Measurements from ENCODE around the gene ACRBP.

The ACRBP gene

DNA sequence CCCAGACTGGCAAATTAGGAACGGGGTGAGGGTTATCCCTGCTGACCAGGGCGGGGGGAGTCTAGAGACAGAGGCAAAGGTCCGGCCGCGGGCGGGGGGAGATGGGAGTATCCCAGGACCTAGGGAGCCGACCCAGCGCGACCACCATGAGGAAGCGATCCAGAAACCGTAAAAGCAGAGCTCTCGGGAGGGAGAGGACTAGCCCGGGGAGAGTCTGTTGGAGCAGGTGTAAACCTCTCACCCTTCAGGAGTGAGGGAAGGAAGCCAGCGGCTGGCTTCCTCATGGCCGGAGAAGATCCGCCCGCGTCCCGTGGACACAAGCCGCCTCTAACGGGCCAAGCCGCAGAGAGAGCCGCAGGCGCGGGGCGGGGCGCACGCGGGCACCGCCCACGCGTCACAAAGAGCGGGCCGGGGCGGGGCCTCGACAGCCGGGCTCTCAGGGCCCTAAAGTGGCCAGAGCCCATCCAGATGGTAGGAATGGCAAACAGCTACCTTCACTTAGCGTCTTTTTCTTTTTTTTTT lies at the start of gene ACRBP:
ACRBP (minus strand) TSS at position 350 of the 522 bp plus-strand sequence; CDS start at position 284, 66 bp downstream.
- FAIRE-seq (no peak), DNase-seq (ENCODE audit: low spot score) (no peak)

DNA sequence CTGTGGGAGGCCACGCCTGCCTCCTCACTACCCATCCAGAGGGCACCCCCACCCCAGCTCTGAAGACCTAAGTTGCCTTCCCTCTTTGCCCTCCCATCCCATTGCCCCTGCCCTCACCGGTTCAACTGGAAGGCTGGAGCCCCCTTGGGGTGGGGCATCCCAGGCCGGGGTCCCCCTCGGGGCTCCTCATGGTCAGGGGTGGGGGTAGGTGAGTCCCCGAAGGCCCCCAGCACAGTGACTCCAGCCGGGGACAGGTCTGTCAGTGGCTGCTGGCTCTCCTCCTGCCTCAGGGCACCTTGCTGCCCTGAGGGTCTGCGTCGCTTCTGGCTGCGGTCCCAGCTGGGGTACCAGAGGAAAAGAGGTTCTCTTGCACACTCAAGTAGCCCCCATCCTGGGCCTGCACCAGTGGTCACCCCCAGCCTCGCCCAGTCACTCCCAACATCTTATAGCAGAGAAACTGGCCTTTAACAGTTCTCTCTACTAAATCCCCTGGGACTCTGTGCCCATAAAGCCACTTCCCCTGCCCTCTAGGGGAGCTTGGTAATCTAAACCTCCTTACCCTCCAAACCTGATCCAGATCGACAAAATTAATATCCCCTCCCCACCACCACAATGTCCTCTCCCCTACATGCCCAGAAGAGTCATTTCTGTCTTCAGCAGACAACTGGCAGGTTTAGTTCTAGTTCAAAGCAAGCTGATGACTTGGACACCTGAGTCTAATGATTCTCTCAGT lies 48.2 kb upstream of the ACRBP start:
- DNase-seq (ENCODE audit: low spot score) (no peak), FAIRE-seq (no peak)

DNA sequence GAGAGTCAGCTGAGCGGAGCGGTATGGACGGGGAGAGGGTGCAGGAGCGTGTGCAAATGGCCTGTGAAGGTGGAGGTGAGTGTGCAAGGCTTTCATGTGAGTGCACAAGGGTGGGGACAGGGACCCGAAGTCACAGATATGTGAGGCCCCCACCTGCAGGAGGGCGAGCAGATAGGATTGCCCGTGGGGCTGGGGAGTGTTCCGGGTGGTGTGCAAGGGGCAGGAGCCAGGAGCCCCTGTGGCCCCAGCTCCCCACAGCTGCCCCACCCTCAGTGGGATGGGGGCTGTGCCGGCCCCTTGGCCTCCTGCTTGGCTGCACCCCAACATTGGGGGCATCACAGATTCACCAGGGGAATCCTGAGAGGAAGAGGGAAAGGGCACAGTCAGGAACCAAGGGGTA lies 47.5 kb upstream of the ACRBP start:
- no peak for DNase-seq (ENCODE audit: low spot score)
- FAIRE-seq = no peak

DNA sequence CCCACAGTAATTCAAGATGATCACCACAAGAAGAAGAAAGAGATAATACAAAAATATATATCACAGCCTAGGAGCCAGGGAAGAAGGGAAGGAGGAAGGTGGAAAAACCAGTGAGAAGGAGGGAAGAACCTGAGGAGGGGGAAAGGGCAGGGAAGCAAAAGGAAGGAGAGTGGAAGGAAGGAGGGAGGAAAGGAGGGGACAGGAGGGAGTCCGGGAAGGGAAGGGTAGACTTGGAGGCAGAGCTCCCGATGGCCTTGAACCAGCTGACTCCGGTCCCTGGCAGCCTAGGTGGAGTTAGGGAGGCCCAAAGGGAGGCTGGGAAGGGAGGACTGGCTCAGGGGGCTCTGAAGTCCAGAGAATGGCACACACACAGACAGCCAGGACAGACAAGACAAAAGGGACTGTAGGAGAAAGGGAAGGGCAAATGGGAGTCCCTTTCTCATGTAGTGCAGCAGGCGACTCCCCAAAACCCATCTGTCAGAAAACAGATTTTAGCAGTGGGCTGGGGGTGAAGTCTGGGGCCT lies 46.7 kb upstream of the ACRBP start:
- FAIRE-seq = no peak

DNA sequence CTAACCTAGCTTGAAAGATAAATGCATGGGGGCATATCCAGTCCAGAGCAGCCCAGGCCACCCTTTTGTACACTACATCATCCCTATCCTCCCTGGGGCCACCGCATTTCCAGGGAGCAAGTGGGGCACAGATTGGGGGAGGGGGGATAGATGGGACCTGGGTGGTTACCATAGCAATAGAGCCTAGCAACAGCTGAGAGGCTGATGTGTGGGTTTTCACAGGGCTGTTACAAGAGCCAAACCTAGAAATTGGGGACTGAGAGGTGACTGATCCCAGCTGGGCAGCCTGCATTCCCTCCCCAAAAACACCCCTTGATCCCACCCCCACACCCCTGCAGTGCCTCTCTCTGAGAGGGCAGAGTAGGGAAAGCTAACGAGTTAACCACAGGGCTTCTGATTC lies 45.7 kb upstream of the ACRBP start:
- FAIRE-seq (no peak), DNase-seq (ENCODE audit: low spot score) (no peak)

More for the DNA sequence above, 46.7 kb upstream of the ACRBP start:
- no peak for DNase-seq (ENCODE audit: low spot score)

DNA sequence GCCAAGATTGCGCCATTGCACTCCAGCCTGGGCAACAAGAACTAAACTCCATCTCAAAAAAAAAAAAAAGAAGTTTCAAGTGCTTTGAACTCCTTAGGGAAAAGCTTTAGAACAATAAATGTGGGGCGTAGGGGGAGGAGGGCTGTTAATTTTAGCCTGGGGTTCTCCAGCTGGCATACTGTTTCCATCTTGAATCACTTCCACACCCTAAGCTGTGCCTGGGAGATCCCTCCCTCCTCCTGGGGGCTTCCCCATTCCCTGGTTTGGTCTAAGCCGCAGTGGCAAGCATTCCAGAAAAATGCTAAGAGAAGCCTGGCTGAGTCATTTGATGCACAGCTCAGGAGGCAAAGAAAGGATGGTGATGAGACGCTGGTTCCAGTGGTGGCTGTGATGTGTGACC lies 44.2 kb upstream of the ACRBP start:
- no peak for DNase-seq (ENCODE audit: low spot score)
- FAIRE-seq = no peak

DNA sequence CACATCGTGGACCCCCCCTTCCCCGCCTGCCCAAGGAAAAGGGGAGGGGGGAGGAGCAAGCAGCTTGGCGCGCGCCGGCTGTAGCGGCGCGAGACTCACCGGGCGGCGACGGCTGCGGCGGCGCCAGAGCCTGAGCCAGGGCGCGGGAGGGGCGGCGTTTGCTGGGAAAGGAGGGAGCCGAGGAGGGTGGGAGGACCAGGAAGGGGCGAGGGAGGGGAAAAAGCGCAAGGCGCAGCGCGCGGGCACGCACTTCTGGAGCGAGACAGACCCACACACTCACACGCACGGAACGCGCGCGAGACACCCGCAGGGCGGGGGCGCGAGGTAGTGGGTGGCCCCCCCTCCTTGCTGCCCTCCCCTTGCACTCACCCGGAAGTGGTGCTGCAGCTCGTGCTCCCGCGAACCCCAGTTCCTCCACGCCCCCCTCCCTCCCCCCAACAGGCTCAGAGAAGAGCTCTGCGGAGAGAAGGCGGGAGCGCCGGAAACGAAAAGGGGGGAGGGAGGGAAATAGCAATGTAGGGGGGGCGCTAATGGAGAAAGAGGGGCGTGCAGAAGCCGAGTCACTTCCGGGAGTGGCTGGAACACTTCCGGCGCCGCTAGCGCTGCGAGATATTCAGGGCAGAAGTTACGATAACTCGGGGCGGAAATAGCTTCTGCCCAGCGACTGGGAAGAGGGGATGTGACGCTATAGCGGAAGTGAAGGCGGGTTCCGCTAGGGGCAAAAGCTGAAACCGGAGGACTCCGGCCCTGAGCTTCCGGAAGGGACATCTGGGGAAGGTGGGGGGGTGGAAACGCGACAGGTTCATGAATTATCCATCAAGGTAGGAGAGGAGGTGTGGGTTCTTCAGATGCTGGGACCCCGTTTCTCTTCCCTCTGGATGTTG lies 42.0 kb upstream of the ACRBP start, which contains the start of gene ZNF384:
ZNF384 (minus strand) TSS at position 377 of the 884 bp plus-strand sequence. CDS start 9,855 bp downstream, outside the sequence.
- peak; percentile 92 for FAIRE-seq
- peak; percentile 99 for DNase-seq (ENCODE audit: low spot score)

DNA sequence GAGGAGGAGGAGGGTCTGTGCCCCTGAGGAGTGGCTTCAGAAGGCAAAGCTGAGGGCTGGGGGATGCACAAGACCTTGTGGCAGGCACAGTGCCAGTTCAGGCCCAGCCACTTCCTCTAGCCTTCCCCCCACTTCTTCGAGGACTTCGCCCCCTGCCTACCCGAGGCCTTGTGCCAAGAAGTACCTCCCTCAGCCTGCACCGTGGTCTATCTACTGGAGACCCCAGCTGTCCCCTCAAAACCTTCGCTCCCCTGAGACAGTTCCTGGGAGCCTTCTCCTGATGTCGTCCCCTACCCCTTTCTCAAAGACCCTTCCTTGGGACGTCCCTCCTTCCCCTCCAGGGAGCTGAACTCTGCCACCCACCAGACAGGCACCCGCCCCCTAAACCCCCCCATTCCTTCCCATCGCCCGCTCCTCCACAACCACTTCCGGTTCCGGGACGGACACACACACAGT lies 41.3 kb upstream of the ACRBP start:
- peak; percentile 95 for DNase-seq (ENCODE audit: low spot score)

DNA sequence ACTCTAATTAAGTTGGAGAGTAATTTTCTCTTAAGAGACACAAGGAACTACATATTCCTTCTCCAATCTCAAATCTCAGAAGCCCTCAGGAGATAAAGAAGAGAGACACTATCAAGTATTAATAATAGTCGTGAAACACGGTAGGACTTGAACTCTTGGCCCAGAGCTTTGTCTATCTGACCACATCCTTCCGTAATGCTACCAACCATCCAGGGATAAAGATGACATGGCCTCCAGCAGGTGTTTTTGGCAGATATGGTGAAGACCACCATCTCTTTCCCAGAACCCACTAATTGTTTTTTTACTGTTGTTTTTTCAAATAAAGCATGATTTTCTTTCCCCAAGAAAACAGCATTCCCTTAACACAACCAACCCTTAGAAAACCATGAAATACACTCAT lies 38.6 kb upstream of the ACRBP start:
- DNase-seq (ENCODE audit: low spot score) = no peak
- FAIRE-seq = no peak

More for the DNA sequence above, 41.3 kb upstream of the ACRBP start:
- no peak for FAIRE-seq

DNA sequence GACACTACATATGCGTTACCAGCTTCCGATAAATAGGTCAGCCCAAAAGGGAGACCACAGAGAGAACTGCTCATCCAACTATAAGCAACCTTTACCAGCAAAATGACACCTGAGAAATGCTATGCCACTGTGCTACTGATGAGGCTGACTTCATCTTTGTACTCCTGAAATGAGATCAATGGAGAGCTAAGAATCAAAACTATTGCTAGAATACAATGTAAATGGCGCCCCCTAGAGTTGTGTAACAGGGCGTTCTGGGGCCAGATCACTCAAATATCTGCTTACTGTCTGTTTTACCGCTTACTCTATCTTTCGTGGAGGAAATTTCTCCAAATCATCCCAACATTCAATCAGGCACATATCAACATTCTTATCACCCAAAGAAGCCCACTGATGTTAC lies 37.4 kb upstream of the ACRBP start:
- FAIRE-seq = no peak
- peak; percentile 33 for DNase-seq (ENCODE audit: low spot score)

DNA sequence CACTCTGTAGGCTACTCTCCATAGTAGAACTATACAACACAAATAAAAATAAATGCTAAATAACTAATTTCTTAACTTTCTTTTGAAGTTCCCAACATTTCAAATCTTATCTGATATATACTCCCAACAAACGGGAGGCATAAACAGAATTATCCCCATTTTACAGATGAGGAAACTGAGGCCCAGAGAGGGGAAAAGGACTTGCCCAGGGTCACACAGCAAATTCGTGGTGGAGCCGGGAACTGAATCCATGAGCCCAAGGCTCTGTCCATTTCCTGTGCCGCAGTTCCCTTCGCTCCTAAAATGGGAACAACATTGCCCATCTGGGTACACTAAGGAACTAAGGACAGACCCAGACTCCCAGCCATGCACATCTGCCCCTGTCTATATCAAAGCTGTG lies 29.7 kb upstream of the ACRBP start:
- FAIRE-seq = no peak
- no peak for DNase-seq (ENCODE audit: low spot score)

DNA sequence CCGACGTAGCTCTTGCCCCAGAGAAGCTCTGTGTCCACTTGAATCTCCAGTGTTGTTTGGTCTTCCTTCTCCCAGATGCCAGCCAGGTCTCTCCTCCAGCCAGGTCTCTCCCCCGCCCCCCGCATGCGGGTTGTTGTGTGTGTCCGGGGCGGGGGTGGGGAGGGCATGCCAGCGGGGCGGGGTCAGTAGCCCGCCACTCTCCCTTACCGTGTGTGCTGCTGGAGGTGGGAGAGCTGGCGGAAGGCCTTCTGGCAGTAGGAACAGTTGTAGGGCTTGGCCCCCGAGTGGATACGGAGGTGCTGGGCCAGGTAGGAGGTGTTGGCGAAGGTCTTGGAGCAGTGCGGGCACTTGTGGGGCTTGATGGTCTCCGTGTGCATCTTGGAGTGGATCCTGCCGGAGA lies 24.9 kb upstream of the ACRBP start:
- FAIRE-seq (no peak), DNase-seq (ENCODE audit: low spot score) (no peak)

DNA sequence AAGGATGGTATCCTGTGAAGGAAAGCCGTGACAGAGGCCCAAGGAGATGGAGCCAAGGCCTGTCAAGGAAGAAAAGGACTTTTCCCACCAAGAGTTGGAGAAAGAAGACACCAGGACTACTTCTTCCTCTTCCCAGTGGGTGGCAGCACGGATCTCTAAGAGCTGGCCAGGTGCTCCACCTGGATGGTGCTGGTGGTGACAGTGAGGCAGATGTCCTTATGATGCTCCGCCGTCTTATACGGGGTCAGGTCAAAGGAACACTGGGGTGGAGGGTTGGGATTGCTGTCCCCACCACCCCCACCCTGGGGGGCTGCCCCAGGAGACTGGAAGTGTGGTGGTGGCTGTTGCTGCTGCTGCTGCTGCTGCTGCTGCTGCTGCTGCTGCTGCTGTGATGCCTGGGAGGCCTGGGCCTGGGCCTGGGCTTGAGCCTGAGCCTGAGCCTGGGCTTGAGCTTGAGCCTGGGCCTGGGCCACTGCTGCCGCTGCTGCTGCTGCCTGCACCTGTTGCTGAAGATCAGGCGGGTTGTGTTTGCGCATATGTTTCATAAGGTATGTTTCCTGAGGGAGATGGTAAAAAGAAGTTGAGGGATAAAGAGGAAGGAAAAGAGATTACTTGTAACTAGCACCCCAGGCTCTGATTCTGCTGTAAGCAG lies 20.5 kb upstream of the ACRBP start:
- FAIRE-seq = no peak

DNA sequence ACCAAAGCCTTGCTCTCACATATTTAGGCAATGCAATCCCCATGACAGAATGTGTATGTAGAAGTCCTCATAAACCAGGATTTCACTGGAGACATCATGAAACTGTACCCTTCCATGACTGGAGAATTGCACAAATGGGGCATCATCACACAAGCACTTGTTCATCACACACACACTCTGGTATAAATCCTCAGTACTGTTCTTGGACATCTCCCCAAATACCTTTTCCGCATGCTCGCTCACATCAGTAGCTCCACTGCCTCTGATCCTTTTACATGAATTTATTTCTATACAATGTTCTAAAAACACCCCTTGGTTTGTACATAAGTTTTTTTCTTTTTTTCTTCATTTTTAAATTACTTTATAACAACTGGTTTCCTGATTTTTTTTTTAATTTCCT lies 19.0 kb upstream of the ACRBP start:
- DNase-seq (ENCODE audit: low spot score) = no peak
- FAIRE-seq = peak; percentile 13

More for the DNA sequence above, 20.5 kb upstream of the ACRBP start:
- DNase-seq (ENCODE audit: low spot score) = no peak

DNA sequence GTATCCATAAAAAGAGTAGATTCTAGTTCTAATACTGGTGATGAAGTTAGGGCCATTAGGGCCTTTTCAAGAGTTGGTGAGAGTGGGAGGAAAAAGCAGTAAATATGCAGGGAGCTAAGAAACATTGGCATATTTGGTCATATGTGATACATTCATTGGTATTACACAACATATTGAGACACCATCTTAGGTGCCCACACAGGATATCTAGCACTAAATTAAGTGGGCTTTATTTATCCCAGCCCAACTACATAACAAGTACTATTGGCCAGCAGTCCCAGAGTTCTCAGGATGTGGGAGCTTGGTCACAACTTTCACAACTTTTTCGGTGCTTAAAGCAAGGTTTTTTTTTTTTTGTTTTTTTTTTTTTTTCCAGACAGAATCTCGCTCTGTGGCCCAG lies 17.7 kb upstream of the ACRBP start:
- no peak for DNase-seq (ENCODE audit: low spot score)
- no peak for FAIRE-seq

DNA sequence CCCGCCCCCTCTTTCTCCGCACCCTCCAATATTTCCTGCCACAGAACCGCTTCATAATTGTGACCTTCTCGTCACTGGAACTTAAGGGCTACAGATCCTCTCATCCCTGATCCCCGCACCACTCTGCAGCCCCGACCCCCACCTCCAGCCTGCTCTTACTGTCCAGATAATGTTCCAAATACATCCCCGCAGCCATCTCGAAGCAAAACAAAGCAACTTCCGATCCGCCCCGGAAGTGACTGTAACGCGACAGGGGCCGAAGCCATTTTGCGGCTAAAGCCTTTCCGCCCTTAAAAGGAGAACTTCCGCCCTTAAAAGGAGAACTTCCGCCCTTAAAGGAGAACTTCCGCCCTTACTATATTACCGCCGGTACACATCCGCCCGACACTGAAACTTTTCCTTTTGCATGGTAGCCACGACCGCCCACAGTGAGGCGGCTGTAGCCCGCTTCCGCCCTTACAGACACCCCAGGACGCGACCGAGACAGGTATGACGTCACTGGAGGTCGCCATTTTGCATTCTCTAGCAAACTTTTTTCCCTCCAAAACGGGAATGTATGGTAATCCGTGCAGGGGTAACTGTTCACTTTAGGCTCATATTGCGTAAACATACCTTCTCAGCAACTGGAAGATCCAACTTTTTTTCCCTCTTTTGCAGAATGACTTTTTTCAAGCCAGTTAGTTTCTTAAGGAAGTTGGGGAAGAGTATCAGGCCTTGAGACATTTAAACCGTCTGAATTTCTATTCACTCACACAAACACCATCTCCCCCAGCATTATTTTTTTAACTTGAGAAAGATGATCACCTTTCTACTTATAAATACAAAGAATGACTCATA lies 15.9 kb upstream of the ACRBP start, which contains the start of gene ING4:
ING4 (minus strand) TSS at position 214 of the 837 bp plus-strand sequence; CDS start at position 196, 18 bp downstream.
- FAIRE-seq (peak; percentile 96), DNase-seq (ENCODE audit: low spot score) (peak; percentile 99)

DNA sequence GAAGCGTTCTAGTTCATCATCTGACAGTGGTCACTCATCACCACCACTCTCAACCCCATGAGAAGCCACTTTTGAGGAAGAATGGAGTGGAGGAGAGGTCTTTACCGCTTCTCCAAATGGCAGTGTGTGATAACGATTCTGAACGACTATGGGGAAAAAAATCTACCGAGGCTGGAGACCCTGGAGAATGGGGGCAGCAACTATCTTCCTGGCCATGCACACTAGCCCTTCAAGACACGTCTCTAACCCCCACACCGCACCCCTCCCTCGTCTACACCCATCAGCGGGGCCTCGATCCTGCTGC lies 15.3 kb upstream of the ACRBP start:
- peak; percentile 72 for DNase-seq (ENCODE audit: low spot score)
- FAIRE-seq = no peak

DNA sequence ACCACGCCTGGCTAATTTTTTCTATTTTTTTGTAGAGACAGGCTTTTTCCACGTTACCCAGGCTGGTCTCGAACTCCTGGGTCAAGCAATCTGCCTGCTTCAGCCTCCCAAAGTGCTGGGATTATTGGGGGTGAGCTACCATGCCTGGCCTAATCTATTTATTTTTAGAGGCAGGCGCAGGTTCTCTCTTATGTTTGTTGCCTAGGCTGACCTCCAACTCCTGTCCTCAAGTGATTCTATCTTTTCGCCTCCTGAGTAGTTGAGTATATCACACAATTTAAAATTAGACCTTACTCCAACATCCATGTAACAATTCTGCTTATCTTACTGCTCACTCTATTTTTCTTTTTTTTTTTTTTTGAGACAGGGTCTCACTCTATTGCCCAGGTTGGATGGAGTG lies 6.8 kb upstream of the ACRBP start:
- no peak for DNase-seq (ENCODE audit: low spot score)
- no peak for FAIRE-seq

DNA sequence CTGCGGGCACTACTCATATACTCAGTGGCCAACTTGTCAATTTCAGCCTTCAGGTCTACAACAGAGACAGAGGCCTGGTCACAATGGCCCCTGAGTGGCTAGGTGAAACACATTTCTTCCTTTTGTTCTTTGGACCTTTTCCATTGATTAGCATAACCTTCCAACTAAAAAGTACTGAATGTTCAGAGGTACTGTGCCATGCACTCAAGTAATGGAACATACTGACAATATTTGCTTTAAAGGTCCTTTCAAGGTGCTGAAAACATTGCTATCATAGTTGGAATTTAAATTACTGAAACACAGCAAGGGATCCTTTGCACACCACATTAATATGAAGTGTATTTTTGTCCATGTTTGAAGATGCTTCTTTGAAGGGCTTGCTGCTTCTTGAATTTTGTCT lies 6.1 kb upstream of the ACRBP start:
- DNase-seq (ENCODE audit: low spot score) = no peak
- FAIRE-seq = no peak

DNA sequence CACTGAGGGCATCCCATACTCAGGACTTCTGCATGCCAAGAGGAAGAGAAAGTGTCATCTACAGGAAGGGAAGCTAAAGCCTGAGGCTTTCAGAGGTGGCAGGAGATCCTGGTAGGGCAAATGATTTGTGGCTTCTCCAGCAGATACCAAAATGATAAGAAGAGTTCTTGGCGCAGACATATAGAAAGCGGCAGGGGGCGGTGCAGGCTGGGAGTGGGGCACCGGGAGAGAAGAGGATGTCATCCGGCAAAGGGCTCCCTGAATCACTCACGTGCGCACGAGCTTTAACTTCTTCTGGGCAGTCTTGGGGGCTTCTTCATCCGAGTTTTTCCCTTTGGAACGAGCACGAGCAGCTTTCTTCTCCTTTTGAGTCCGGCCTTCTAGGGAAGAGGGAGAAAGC lies 5.2 kb upstream of the ACRBP start:
- no peak for DNase-seq (ENCODE audit: low spot score)
- FAIRE-seq = no peak
